ENCODE data around the gene SEMA5B.

DNA sequence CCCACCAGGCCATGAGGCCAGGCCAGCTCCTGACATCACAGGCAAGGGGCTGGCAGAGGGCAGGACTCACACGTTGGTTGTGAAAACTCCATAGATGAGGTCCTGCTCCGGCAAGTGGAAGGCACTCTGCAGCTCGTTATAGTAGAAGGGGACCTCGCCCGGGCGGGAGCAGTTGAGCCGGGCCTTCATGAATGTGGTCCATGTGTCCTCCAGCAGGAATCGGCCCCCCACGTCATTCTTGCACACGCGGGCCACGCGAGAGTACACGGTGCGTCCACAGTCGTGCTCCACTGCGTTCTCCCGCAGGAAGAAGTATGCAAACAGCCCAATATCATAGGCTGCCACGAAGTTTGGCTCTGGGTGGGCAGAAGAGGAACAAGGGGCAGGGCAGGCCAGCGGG, 101.2 kb downstream of the SEMA5B start:
- TF ChIP-seq, protein P1, sequence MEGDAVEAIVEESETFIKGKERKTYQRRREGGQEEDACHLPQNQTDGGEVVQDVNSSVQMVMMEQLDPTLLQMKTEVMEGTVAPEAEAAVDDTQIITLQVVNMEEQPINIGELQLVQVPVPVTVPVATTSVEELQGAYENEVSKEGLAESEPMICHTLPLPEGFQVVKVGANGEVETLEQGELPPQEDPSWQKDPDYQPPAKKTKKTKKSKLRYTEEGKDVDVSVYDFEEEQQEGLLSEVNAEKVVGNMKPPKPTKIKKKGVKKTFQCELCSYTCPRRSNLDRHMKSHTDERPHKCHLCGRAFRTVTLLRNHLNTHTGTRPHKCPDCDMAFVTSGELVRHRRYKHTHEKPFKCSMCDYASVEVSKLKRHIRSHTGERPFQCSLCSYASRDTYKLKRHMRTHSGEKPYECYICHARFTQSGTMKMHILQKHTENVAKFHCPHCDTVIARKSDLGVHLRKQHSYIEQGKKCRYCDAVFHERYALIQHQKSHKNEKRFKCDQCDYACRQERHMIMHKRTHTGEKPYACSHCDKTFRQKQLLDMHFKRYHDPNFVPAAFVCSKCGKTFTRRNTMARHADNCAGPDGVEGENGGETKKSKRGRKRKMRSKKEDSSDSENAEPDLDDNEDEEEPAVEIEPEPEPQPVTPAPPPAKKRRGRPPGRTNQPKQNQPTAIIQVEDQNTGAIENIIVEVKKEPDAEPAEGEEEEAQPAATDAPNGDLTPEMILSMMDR (IDR thresholded peaks at IDR 0.05): no peak
- TF ChIP-seq GABPA (IDR thresholded peaks at IDR 0.05; ENCODE audit: low read depth): no peak
- TF ChIP-seq YY1 (IDR thresholded peaks at IDR 0.05; ENCODE audit: low read depth): no peak
- TF ChIP-seq, protein P2, sequence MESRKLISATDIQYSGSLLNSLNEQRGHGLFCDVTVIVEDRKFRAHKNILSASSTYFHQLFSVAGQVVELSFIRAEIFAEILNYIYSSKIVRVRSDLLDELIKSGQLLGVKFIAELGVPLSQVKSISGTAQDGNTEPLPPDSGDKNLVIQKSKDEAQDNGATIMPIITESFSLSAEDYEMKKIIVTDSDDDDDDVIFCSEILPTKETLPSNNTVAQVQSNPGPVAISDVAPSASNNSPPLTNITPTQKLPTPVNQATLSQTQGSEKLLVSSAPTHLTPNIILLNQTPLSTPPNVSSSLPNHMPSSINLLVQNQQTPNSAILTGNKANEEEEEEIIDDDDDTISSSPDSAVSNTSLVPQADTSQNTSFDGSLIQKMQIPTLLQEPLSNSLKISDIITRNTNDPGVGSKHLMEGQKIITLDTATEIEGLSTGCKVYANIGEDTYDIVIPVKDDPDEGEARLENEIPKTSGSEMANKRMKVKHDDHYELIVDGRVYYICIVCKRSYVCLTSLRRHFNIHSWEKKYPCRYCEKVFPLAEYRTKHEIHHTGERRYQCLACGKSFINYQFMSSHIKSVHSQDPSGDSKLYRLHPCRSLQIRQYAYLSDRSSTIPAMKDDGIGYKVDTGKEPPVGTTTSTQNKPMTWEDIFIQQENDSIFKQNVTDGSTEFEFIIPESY (IDR thresholded peaks at IDR 0.05; ENCODE audit: borderline replicate concordance, low read depth): no peak
- TF ChIP-seq, protein P3, sequence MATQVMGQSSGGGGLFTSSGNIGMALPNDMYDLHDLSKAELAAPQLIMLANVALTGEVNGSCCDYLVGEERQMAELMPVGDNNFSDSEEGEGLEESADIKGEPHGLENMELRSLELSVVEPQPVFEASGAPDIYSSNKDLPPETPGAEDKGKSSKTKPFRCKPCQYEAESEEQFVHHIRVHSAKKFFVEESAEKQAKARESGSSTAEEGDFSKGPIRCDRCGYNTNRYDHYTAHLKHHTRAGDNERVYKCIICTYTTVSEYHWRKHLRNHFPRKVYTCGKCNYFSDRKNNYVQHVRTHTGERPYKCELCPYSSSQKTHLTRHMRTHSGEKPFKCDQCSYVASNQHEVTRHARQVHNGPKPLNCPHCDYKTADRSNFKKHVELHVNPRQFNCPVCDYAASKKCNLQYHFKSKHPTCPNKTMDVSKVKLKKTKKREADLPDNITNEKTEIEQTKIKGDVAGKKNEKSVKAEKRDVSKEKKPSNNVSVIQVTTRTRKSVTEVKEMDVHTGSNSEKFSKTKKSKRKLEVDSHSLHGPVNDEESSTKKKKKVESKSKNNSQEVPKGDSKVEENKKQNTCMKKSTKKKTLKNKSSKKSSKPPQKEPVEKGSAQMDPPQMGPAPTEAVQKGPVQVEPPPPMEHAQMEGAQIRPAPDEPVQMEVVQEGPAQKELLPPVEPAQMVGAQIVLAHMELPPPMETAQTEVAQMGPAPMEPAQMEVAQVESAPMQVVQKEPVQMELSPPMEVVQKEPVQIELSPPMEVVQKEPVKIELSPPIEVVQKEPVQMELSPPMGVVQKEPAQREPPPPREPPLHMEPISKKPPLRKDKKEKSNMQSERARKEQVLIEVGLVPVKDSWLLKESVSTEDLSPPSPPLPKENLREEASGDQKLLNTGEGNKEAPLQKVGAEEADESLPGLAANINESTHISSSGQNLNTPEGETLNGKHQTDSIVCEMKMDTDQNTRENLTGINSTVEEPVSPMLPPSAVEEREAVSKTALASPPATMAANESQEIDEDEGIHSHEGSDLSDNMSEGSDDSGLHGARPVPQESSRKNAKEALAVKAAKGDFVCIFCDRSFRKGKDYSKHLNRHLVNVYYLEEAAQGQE (IDR thresholded peaks at IDR 0.05; ENCODE audit: low read depth, low read length): no peak
- TF ChIP-seq EP300 (IDR thresholded peaks at IDR 0.05; ENCODE audit: borderline replicate concordance in 1 of 2, low read depth in 1 of 2, low read length in 1 of 2): no peak
- TF ChIP-seq, protein P4, sequence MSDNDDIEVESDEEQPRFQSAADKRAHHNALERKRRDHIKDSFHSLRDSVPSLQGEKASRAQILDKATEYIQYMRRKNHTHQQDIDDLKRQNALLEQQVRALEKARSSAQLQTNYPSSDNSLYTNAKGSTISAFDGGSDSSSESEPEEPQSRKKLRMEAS (IDR thresholded peaks at IDR 0.05; ENCODE audit: low read depth): no peak
- no peak for TF ChIP-seq CHD2 (IDR thresholded peaks at IDR 0.05; ENCODE audit: low read length, partially characterized antibody)
- no peak for TF ChIP-seq RCOR1 (IDR thresholded peaks at IDR 0.05; ENCODE audit: low read length)
- TF ChIP-seq, protein P5, sequence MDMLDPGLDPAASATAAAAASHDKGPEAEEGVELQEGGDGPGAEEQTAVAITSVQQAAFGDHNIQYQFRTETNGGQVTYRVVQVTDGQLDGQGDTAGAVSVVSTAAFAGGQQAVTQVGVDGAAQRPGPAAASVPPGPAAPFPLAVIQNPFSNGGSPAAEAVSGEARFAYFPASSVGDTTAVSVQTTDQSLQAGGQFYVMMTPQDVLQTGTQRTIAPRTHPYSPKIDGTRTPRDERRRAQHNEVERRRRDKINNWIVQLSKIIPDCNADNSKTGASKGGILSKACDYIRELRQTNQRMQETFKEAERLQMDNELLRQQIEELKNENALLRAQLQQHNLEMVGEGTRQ (IDR thresholded peaks at IDR 0.05; ENCODE audit: borderline replicate concordance, low read depth, low read length): no peak
- TF ChIP-seq GATA2 (CRISPR knock-in tag; IDR thresholded peaks at IDR 0.05): no peak
- no peak for TF ChIP-seq POLR2AphosphoS5 (IDR thresholded peaks at IDR 0.05; ENCODE audit: low read depth, low read length)
- no peak for TF ChIP-seq SMC3 (IDR thresholded peaks at IDR 0.05; ENCODE audit: low read depth, low read length)
- TF ChIP-seq EZH2phosphoT487 (IDR thresholded peaks at IDR 0.05; ENCODE audit: borderline replicate concordance, low read depth): no peak
